Fibroblast of mammary gland (primary cell): ENCODE measurements around the gene AFMID.

Experiments used
- DNase-seq: peaks from one replicate; pipeline ENCODE4 v3.0.0-alpha.2; 2010; ENCODE audit warnings: low read depth
- H3K4me3 ChIP-seq: 2 replicates; pipeline ENCODE4 v1.5.1; 2011; ENCODE audit warnings: low read depth, mild to moderate bottlenecking, low read length, moderate library complexity; ENCODE audit not compliant: control insufficient read depth
- CTCF ChIP-seq: conservative IDR thresholded peaks from 2 replicates; pipeline ENCODE4 v1.5.1; 2011; ENCODE audit warnings: low read depth, low read length, inconsistent platforms; ENCODE audit not compliant: control insufficient read depth, insufficient read depth

AFMID gene

GRCh38 chr17:78224231-78225087 lies 37.3 kb downstream of the AFMID start:
- no peak overlapping the region for H3K4me3 ChIP-seq
- DNase-seq, result no peak
- no peak for TF ChIP-seq CTCF

- H3K4me3 ChIP-seq, result no peak overlapping the region
- TF ChIP-seq CTCF, result no peak
- no peak for DNase-seq
Observed at GRCh38 chr17:78225088-78225865, 38.1 kb downstream of the AFMID start.

GRCh38 chr17:78226055-78226758 lies 39.0 kb downstream of the AFMID start:
- H3K4me3 ChIP-seq, result no peak overlapping the region
- DNase-seq, result no peak
- TF ChIP-seq CTCF, result no peak

- no peak overlapping the region for H3K4me3 ChIP-seq
- no peak for DNase-seq
- no peak for TF ChIP-seq CTCF
Observed at GRCh38 chr17:78226759-78227454, 39.7 kb downstream of the AFMID start.

- H3K4me3 ChIP-seq, result no peak overlapping the region
- DNase-seq, result no peak
- TF ChIP-seq CTCF, result no peak
Observed at GRCh38 chr17:78227455-78227916, 40.3 kb downstream of the AFMID start.

- TF ChIP-seq CTCF, result no peak
- no peak overlapping the region for H3K4me3 ChIP-seq
- no peak for DNase-seq
Observed at GRCh38 chr17:78228176-78228575, 41.0 kb downstream of the AFMID start.
